Effector memory CD4-positive, alpha-beta T cell (primary cell): Measurements from ENCODE around the gene GBX2.

Experiments used
- DNase-seq, 3 donors: peaks; one replicate each; pipeline ENCODE4 v3.0.0-alpha.2; 2020
- H3K27ac ChIP-seq: 2 replicates; pipeline ENCODE4 v1.7.0; 2013; ENCODE audit warnings: mild to moderate bottlenecking, low read length, moderate library complexity; ENCODE audit not compliant: insufficient read depth, poor library complexity, severe bottlenecking
- H3K27me3 ChIP-seq: replicated peaks from 2 replicates; pipeline ENCODE4 v1.7.0; 2013; ENCODE audit warnings: mild to moderate bottlenecking, low read length; ENCODE audit not compliant: insufficient read depth, control insufficient read depth, poor library complexity, severe bottlenecking
- H3K36me3 ChIP-seq: 2 replicates; pipeline ENCODE4 v1.7.0; 2013; ENCODE audit warnings: mild to moderate bottlenecking, low read length, moderate library complexity; ENCODE audit not compliant: control insufficient read depth, insufficient read depth
- H3K4me1 ChIP-seq: 2 replicates; pipeline ENCODE4 v1.7.0; 2013; ENCODE audit warnings: low read length, mild to moderate bottlenecking; ENCODE audit not compliant: control insufficient read depth, insufficient read depth, poor library complexity, severe bottlenecking
- H3K4me3 ChIP-seq: 2 replicates; pipeline ENCODE4 v1.7.0; 2013; ENCODE audit warnings: low read length, low read depth, mild to moderate bottlenecking; ENCODE audit not compliant: insufficient read depth, poor library complexity, severe bottlenecking
- H3K9me3 ChIP-seq: 2 replicates; pipeline ENCODE4 v1.7.0; 2013; ENCODE audit warnings: mild to moderate bottlenecking, low read length, moderate library complexity; ENCODE audit not compliant: control insufficient read depth
- total RNA-seq, 3 donors: gene quantifications; one replicate each; lab custom pipeline; 2026; lab: John Stamatoyannopoulos, UW

The GBX2 gene
- total RNA-seq, result 0 reads per million in 3 donors

DNA sequence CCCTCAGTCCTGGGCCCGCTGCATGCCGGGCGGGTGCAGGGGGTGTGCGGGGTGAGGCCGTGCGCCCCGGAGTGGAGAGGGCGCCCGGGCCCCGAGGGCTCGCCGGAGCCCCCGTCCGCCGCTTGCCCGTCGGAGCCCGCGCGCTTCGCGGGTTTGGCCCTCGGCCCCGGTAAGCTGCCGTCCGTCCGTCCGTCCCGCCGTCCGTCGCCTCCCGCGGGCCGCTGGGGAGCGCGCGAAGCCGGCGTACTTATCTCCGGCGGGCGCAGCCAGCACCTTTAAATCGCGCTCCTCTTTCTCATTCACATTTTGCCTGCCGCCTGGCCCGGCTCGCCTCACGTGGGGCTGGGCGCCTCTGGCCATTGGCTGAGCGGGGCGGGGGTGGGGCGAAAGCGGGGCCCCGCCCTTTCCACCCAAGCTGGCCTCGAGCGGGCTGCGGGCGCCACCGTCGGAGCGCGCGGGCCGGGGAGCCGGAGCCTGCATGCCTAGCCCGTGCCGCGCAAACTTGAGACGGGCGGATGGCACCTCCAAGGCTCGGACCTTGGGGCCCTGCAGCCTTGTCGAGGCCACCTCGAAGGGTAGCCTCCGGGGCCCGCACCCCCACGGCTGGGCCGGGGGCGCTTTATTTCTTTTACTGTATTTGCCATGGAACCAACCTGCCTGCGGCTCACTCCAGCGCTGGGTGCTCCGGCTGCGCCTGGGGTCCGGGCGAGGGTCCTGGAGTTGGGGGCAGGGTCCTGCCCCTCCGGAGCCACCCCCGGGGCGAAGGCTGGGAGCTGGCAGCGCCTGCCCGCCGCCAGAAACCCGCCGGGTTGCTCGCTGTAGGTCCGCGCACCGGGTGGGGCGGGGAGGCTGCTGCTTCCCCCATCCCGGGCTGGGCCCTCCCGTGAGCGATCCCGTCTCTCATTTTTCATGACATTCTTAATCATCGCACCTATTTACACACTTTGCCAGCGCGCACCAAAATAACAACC is at the start of gene GBX2:
GBX2 (minus strand) TSS at position 277 of the 971 bp plus-strand sequence. CDS start 415 bp downstream, outside the sequence.
- peaks cover 62% of the 10 kb centered on the region for H3K27me3 ChIP-seq
- no peaks in the 10 kb centered on the region for H3K36me3 ChIP-seq
- H3K27ac ChIP-seq, result no peak within 1 kb of the TSS
- H3K9me3 ChIP-seq, result no peaks in the 10 kb centered on the region
- H3K4me3 ChIP-seq, result no peak within 1 kb of the TSS
- DNase-seq, result no peak
- peaks cover 3% of the 10 kb centered on the region for H3K4me1 ChIP-seq

DNA sequence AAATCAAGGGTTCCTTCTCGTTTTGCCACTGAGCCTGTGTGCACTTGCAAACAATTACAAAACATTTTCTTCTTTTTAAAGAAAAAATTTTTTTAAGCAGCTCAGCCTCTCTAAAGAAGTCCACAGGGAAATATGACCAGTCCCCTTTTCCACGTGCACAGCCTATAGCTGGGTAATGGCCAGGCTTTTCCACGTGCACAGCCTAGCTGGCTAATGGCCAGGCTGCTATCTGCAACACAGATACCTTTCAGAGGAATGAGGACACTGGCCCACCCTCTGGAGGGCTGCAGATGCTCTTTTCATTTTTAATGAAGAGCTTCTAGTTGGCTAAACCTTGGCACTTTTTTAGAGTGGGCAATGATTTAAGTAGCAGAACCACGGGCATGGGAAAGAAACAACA is 49.7 kb upstream of the GBX2 start:
- Histone ChIP-seq H3K27me3 (no peaks in the 10 kb centered on the region), H3K4me1 (no peaks in the 10 kb centered on the region), H3K9me3 (no peaks in the 10 kb centered on the region), H3K4me3 (no peak overlapping the region), H3K36me3 (no peaks in the 10 kb centered on the region), H3K27ac (no peak overlapping the region)
- no peak for DNase-seq

DNA sequence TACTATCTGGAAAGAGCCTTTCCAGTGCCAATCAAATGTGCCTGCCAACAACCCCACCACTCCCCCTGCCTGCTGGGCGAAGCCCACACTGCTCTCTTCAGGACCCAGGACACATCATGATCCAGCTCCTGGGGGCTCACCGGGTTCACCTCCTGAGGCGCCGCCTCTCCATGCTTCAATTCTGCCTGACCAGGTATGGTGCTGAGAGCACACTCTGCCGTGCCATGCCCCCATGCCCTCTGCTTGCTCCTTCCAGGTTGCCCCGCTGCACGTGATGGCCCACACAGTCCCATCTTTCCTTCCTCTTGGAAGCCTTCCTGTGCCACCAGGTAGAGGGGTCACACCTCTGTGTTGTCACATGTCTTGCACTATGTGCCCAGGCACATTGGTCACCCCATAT is 48.5 kb upstream of the GBX2 start:
- H3K4me1 ChIP-seq, result no peaks in the 10 kb centered on the region
- H3K9me3 ChIP-seq, result no peaks in the 10 kb centered on the region
- H3K27ac ChIP-seq, result no peak overlapping the region
- no peak overlapping the region for H3K4me3 ChIP-seq
- no peak for DNase-seq
- H3K27me3 ChIP-seq, result no peaks in the 10 kb centered on the region
- H3K36me3 ChIP-seq, result no peaks in the 10 kb centered on the region

DNA sequence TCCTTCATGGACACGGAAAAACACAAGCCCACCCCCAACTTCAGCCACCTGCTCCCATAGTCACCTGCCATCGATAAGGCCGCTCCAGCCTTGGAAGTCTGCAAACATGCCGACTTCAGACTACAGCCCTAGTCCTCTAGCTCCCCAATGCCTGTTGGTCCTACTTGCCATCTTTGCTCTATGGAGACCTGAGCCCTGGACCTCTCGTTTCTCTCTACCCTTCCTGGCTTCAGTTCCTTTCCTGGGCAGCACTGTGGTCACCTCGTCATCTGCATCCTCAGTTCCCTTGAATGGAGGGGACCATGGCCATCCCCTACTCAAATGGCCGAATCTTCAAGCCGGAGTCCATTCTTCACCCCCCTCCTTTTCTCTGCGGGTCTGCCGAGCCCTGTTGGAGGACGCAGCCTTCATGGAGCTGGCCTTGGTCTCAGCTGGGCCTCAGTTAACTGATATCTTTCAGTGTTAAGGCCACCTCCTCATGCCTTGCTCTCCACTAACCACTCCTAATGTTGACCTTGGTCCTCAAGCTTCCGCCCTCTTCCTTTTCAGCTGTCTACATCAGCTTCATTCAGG is 47.7 kb upstream of the GBX2 start:
- H3K4me3 ChIP-seq, result no peak overlapping the region
- H3K27ac ChIP-seq, result no peak overlapping the region
- no peaks in the 10 kb centered on the region for H3K4me1 ChIP-seq
- no peak for DNase-seq
- H3K9me3 ChIP-seq, result no peaks in the 10 kb centered on the region
- H3K36me3 ChIP-seq, result no peaks in the 10 kb centered on the region
- H3K27me3 ChIP-seq, result no peaks in the 10 kb centered on the region

DNA sequence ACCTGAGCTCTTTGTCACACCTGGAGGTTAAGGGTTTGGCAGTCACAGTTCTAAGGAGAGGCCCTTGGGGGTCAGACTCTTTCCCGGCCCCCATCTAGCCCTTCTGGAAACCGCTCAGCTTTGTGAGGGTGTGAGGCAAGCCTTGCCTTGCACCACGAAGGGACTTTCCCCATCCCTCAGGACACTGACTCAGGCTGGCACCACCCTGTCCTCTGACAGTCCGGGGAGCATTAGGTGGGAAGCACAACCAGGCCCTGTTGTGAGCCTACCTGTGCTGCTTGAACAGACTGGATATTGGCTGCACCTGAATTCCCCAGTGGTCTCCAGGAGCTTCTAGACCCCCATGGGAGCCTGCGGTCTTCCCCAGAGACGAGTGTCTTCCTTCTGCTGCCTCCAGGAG is 47.0 kb upstream of the GBX2 start:
- H3K27me3 ChIP-seq, result no peaks in the 10 kb centered on the region
- no peaks in the 10 kb centered on the region for H3K9me3 ChIP-seq
- DNase-seq, result no peak
- no peak overlapping the region for H3K27ac ChIP-seq
- H3K4me3 ChIP-seq, result no peak overlapping the region
- H3K36me3 ChIP-seq, result no peaks in the 10 kb centered on the region
- H3K4me1 ChIP-seq, result no peaks in the 10 kb centered on the region

DNA sequence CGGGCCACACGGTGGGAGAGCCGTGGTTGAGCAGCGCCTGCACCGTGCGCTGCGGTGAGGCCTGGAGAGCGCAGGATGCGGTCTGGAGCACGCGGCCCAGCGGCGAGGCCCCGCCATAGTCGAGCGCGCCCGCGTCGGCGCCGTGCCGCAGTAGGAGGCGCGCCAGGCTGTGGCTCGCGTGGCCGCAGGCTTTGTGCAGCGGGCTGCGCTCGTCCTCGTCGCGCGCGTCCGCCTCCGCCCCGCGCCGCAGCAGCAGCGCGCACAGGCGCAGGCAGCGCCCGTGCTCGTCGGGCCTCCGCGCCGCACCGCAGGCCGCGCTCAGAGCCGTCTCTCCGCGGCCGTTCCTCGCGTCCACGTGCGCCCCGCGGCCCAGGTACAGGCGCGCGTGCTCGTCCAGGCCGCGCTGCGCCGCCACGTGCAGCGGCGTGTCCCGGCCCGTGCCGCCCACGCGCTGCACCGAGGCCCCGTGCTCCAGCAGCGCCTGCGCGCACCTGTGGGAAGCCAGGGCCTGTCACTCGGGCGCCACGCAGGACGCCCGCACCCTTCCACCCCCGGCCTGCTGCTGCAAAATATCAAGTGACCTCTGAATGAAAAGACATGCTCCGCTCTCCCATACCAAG is 46.3 kb upstream of the GBX2 start:
- H3K4me3 ChIP-seq, result no peak overlapping the region
- no peak overlapping the region for H3K27ac ChIP-seq
- DNase-seq, result no peak
- H3K27me3 ChIP-seq, result no peaks in the 10 kb centered on the region
- no peaks in the 10 kb centered on the region for H3K4me1 ChIP-seq
- H3K36me3 ChIP-seq, result no peaks in the 10 kb centered on the region
- H3K9me3 ChIP-seq, result no peaks in the 10 kb centered on the region

DNA sequence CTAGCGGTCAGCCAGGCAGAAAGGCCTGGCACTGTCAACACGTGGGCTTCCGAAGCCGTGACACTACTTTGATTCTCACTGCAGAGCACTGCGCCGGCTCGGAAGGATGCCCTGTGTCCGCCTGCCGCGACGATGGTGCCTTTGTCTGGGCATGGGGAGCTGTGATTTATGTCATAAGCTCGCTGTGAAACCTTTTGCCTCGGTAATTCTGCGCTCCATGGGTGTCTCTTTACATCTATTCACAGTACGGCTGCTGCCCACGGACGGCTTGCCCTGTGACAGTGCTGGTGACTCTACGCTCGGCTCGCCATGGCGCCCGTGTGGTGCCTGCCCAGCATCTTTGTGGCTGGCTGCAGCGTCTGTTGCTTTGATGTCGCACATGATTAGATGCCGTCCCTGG is 43.1 kb upstream of the GBX2 start:
- H3K27me3 ChIP-seq, result no peaks in the 10 kb centered on the region

DNA sequence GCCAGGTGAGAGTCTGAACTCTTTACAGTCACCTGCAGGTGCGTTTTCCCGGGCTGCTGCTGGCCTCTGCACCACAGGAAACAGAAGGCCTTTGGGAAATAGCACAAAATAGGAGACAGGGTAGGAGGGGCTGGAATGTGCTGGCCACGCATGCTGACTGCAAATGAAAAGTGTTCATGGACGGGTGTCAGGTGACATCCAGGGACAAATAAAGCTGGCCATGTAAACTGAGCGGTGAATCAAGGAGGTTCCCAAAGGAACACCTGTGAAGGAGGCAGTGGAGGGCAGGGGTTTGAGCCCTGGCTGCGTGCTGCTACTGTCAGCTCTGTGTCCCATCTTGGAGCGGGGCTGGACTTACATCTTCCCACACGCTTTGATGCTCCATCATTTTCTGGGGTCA is 42.4 kb upstream of the GBX2 start:
- H3K4me1 ChIP-seq, result no peaks in the 10 kb centered on the region
- H3K27ac ChIP-seq, result no peak overlapping the region
- no peaks in the 10 kb centered on the region for H3K27me3 ChIP-seq
- H3K4me3 ChIP-seq, result no peak overlapping the region
- H3K36me3 ChIP-seq, result no peaks in the 10 kb centered on the region
- H3K9me3 ChIP-seq, result no peaks in the 10 kb centered on the region
- DNase-seq, result no peak

More for the DNA sequence above, 43.1 kb upstream of the GBX2 start:
- Histone ChIP-seq H3K4me3 (no peak overlapping the region), H3K9me3 (no peaks in the 10 kb centered on the region), H3K4me1 (no peaks in the 10 kb centered on the region), H3K27ac (no peak overlapping the region), H3K36me3 (no peaks in the 10 kb centered on the region)
- DNase-seq, result no peak

DNA sequence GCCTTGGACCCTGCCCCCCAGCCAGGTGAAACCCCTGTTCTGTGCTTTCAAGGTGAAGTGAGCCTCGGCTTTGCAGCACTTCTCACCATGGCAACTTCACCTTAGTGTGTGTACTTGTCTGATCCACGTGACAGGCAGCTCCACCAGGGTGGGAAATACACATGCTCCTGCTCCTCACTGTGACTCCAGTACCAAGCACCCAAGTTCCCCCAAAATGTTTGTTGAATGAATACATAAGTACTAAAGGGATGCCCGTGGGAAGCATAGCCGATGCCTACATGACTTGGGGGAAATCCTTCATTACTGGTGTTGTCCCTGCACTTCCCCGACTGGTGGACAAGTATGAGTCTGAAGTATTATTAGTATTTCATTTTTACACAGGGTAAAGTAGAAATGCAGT is 41.8 kb upstream of the GBX2 start:
- Histone ChIP-seq H3K27ac (no peak overlapping the region), H3K4me1 (no peaks in the 10 kb centered on the region), H3K9me3 (no peaks in the 10 kb centered on the region), H3K27me3 (no peaks in the 10 kb centered on the region), H3K4me3 (no peak overlapping the region), H3K36me3 (no peaks in the 10 kb centered on the region)
- no peak for DNase-seq

DNA sequence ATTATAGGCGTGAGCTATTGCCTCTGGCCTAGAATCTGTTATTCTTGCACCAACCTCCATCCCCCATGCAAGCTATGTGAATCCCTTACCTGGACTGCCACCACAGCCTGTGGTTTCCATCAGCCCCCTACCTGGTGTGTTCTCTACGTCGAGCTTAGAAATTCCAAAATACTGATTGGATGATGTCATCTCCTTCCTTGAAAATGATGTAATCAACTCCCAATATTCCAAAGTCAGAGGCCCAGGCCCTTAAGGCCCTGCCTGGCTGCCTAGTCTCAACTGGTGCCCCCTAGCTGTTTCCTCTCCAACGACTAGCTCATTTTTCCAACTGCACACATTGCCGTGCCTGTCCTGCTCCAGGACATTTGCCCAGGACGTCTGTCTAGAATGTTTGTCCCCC is 41.3 kb upstream of the GBX2 start:
- H3K4me3 ChIP-seq, result no peak overlapping the region
- no peak for DNase-seq
- H3K4me1 ChIP-seq, result no peaks in the 10 kb centered on the region
- no peak overlapping the region for H3K27ac ChIP-seq
- no peaks in the 10 kb centered on the region for H3K27me3 ChIP-seq
- no peaks in the 10 kb centered on the region for H3K9me3 ChIP-seq
- H3K36me3 ChIP-seq, result no peaks in the 10 kb centered on the region
